ENCODE data around the gene RUNX1. TPM values are rescaled to one million over a fixed set of nuclear protein-coding genes. Genes with fewer than 3 reads are reported as not detected.

RUNX1 gene
- total RNA-seq, 2 donors from 2014 or later, result 23.0 to 25.8 TPM

GRCh38 chr21:35075546-35075945, 26.4 kb upstream of the RUNX1 start:
- H3K36me3 ChIP-seq, result no peaks in the 10 kb centered on the region
- no peaks in the 10 kb centered on the region for H3K9me3 ChIP-seq
- intact Hi-C loops (cut with DNase I), result no loop called here
- no peaks in the 10 kb centered on the region for H3K27me3 ChIP-seq (replicated peaks; ENCODE audit: insufficient read depth)
- H3K27ac ChIP-seq, result no peak overlapping the region
- no peak overlapping the region for H3K4me3 ChIP-seq
- H3K4me1 ChIP-seq (replicated peaks), result no peaks in the 10 kb centered on the region
- TF ChIP-seq CTCF (IDR thresholded peaks at IDR 0.05) (no peak), POLR2A (IDR thresholded peaks at IDR 0.05) (no peak), POLR2AphosphoS5 (IDR thresholded peaks at IDR 0.05) (no peak)
- 52% methylated on average over 6 of the region's 6 CpGs for WGBS
- DNase-seq (ENCODE audit: low spot score), result no peak

GRCh38 chr21:35072960-35073359, 23.9 kb upstream of the RUNX1 start:
- intact Hi-C loops (cut with DNase I), result no loop called here
- H3K27ac ChIP-seq, result no peak overlapping the region
- no peaks in the 10 kb centered on the region for H3K4me1 ChIP-seq (replicated peaks)
- WGBS, result 60% methylated on average over 11 of the region's 11 CpGs
- H3K27me3 ChIP-seq (replicated peaks; ENCODE audit: insufficient read depth), result no peaks in the 10 kb centered on the region
- H3K4me3 ChIP-seq, result no peak overlapping the region
- DNase-seq (ENCODE audit: low spot score), result no peak
- no peak for TF ChIP-seq CTCF (IDR thresholded peaks at IDR 0.05)
- no peak for TF ChIP-seq POLR2A (IDR thresholded peaks at IDR 0.05)
- no peak for TF ChIP-seq POLR2AphosphoS5 (IDR thresholded peaks at IDR 0.05)
- no peaks in the 10 kb centered on the region for H3K36me3 ChIP-seq
- H3K9me3 ChIP-seq, result no peaks in the 10 kb centered on the region

DNA sequence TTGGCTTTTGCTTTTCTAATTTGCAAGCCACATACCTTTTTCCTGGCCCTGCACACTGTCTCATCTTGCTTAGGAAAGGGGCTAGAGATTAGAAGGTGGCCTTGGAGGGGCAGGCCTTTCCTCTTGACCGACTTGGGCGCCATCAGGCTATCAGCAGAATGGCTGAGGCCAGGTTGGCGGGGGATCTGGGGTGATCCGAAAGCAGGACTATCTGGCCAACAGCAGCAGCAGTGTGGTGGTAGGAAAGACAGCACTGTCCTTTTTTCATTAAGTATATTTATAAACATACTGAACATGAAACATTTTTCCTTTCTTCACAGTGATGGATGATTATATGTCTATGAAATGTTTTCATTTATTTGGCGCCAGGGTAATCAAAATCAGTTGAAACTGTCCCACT, 23.5 kb upstream of the RUNX1 start:
- H3K4me1 ChIP-seq (replicated peaks), result no peaks in the 10 kb centered on the region
- no peaks in the 10 kb centered on the region for H3K36me3 ChIP-seq
- no peaks in the 10 kb centered on the region for H3K9me3 ChIP-seq
- H3K27ac ChIP-seq, result no peak overlapping the region
- H3K27me3 ChIP-seq (replicated peaks; ENCODE audit: insufficient read depth), result no peaks in the 10 kb centered on the region
- 64% methylated on average over 5 of the region's 5 CpGs for WGBS
- TF ChIP-seq POLR2AphosphoS5 (IDR thresholded peaks at IDR 0.05) (no peak), POLR2A (IDR thresholded peaks at IDR 0.05) (no peak), CTCF (IDR thresholded peaks at IDR 0.05) (no peak)
- no peak for DNase-seq (ENCODE audit: low spot score)
- H3K4me3 ChIP-seq, result no peak overlapping the region
- intact Hi-C loops (cut with DNase I), result no loop called here

DNA sequence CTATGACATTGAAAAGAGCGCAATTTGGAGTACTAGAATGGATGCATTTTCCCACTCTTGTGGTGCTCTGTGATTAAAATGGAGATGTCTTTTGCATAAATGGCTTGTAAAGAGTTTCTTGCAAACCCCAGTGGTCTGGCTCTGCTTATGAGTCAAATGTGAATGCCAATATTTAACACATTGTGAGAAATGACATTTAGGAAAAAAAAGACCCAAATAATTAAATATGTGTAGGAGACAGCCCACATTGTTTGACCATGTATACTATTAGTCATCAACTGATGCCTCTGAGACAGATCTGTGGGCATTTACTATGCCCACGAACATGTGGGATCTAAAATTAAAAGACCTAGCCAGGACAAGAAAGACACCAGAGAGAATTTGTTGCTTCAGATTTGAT, 22.2 kb upstream of the RUNX1 start:
- TF ChIP-seq POLR2A (IDR thresholded peaks at IDR 0.05) (no peak), POLR2AphosphoS5 (IDR thresholded peaks at IDR 0.05) (no peak), CTCF (IDR thresholded peaks at IDR 0.05) (no peak)
- Histone ChIP-seq H3K9me3 (no peaks in the 10 kb centered on the region), H3K36me3 (no peaks in the 10 kb centered on the region), H3K4me1 (replicated peaks) (no peaks in the 10 kb centered on the region), H3K27ac (no peak overlapping the region), H3K27me3 (replicated peaks; ENCODE audit: insufficient read depth) (no peaks in the 10 kb centered on the region), H3K4me3 (no peak overlapping the region)
- intact Hi-C loops (cut with DNase I), result no loop called here
- 78% methylated on average over 2 of the region's 2 CpGs for WGBS
- no peak for DNase-seq (ENCODE audit: low spot score)

- WGBS, result 77% methylated on average over 5 of the region's 5 CpGs
- no peak for DNase-seq (ENCODE audit: low spot score)
- Histone ChIP-seq H3K36me3 (no peaks in the 10 kb centered on the region), H3K9me3 (no peaks in the 10 kb centered on the region), H3K4me3 (no peak overlapping the region), H3K27ac (no peak overlapping the region), H3K27me3 (replicated peaks; ENCODE audit: insufficient read depth) (no peaks in the 10 kb centered on the region), H3K4me1 (replicated peaks) (no peaks in the 10 kb centered on the region)
- intact Hi-C loops (cut with DNase I), result no loop called here
- TF ChIP-seq POLR2A (IDR thresholded peaks at IDR 0.05) (no peak), POLR2AphosphoS5 (IDR thresholded peaks at IDR 0.05) (no peak), CTCF (IDR thresholded peaks at IDR 0.05) (no peak)
These were observed 21.3 kb upstream of the RUNX1 start for GRCh38 chr21:35070436-35070835.
